A549 (cell line): ENCODE measurements around the gene GATB. TPM values are rescaled to one million over a fixed set of nuclear protein-coding genes. Genes with fewer than 3 reads are reported as not detected.

Experiments used
- ATAC-seq, 2 experiments: fragments of 200-7000 bp in 1 of 2; fragments of >200 bp in 1 of 2; cut with Nextera tagmentation in 1 of 2; cut with Tn5 transposase in 1 of 2; 3 replicates each; pipeline versions ENCODE4 v1.8.0 to v1.9.1; 2018 to 2020; ENCODE audit warnings: mild to moderate bottlenecking in 1 of 2, moderate library complexity in 1 of 2
- CTCF ChIA-PET: fragments of 300-600 bp; sonication (Branson Sonifier 250); formaldehyde crosslinking; extraction: SDS; loops from one replicate; lab custom pipeline; 2021; ENCODE audit warnings: antibody characterized with exemption, inconsistent platforms; lab: Yijun Ruan, JAX
- POLR2A ChIA-PET: fragments of 350-600 bp; formaldehyde crosslinking; extraction: SDS; loops from one replicate; lab custom pipeline; 2021; ENCODE audit warnings: antibody characterized with exemption, inconsistent platforms; lab: Yijun Ruan, JAX
- DNase-seq, 2 experiments: peaks; one replicate each; pipeline versions ENCODE4 v3.0.0 to v3.0.0-alpha.2; 2011 to 2016; ENCODE audit warnings: low read depth in 1 of 2, low spot score in 1 of 2
- FAIRE-seq: peaks from 2 replicates; lab custom pipeline; 2011; peaks lifted over from hg19 to GRCh38; lab: Jason Lieb, UNC
- H3K27ac ChIP-seq, 2 experiments: fragments of >200 bp; sonication (Bioruptor Twin); formaldehyde crosslinking; 3 replicates each; pipeline ENCODE4 v1.5.1; 2016 to 2017
- H3K4me1 ChIP-seq: fragments of >200 bp; sonication (Bioruptor Twin); formaldehyde crosslinking; 3 replicates; pipeline ENCODE4 v1.6.1; 2016
- H3K4me2 ChIP-seq: fragments of >200 bp; sonication (Bioruptor Twin); formaldehyde crosslinking; 3 replicates; pipeline ENCODE4 v1.6.1; 2016
- H3K4me3 ChIP-seq: fragments of >200 bp; sonication (Bioruptor Twin); formaldehyde crosslinking; 3 replicates; pipeline ENCODE4 v1.5.1; 2016
- H3K9me3 ChIP-seq: fragments of >200 bp; sonication (Bioruptor Twin); formaldehyde crosslinking; 3 replicates; pipeline ENCODE4 v1.6.1; 2016
- BHLHE40 ChIP-seq: IDR thresholded peaks from 2 replicates; pipeline ENCODE4 v1.6.1; 2012; ENCODE audit warnings: low read depth, low read length, inconsistent platforms
- CBX2 ChIP-seq: fragments of 200-600 bp; sonication (generic); IDR thresholded peaks from 2 replicates; pipeline ENCODE4 v1.6.1; 2016; ENCODE audit warnings: low read depth, mild to moderate bottlenecking, borderline replicate concordance
- CEBPB ChIP-seq, 2 experiments: fragments of >200 bp in 1 of 2; sonication (Bioruptor Twin) in 1 of 2; formaldehyde crosslinking in 1 of 2; IDR thresholded peaks; 2 replicates each; pipeline ENCODE4 v1.6.1; 2012 to 2016
- EHF ChIP-seq: fragments of 250-450 bp; sonication (Bioruptor Pico); IDR thresholded peaks from 2 replicates; pipeline ENCODE4 v1.5.0; 2020; ENCODE audit warnings: mild to moderate bottlenecking
- EHMT2 ChIP-seq: fragments of 200-600 bp; sonication (generic); IDR thresholded peaks from 2 replicates; pipeline ENCODE4 v1.6.1; 2016; ENCODE audit warnings: antibody characterized with exemption, low read depth, mild to moderate bottlenecking, moderate library complexity
- FOSL2 ChIP-seq, 2 experiments: fragments of 450-650 bp in 1 of 2; fragments of >200 bp in 1 of 2; sonication (Bioruptor Twin) in 1 of 2; formaldehyde crosslinking; IDR thresholded peaks; 2 replicates each; pipeline versions ENCODE4 v1.5.0 to v1.6.1; 2016 to 2020; ENCODE audit warnings: mild to moderate bottlenecking in 1 of 2, moderate library complexity in 1 of 2
- FOXS1 ChIP-seq: fragments of 250-450 bp; sonication (Bioruptor Pico); IDR thresholded peaks from 2 replicates; pipeline ENCODE4 v1.5.0; 2020; ENCODE audit warnings: mild to moderate bottlenecking, moderate library complexity
- GATA3 ChIP-seq: IDR thresholded peaks from 2 replicates; pipeline ENCODE4 v1.6.1; 2012; ENCODE audit warnings: borderline replicate concordance
- HOXB13 ChIP-seq: fragments of 250-450 bp; sonication (Bioruptor Pico); IDR thresholded peaks from 2 replicates; pipeline ENCODE4 v1.5.0; 2020; ENCODE audit warnings: low read depth, mild to moderate bottlenecking, moderate library complexity
- HOXB5 ChIP-seq: fragments of 250-450 bp; sonication (Bioruptor Pico); IDR thresholded peaks from 2 replicates; pipeline ENCODE4 v1.5.0; 2020; ENCODE audit warnings: mild to moderate bottlenecking, moderate library complexity
- KDM5A ChIP-seq: fragments of 200-600 bp; sonication (generic); IDR thresholded peaks from 2 replicates; pipeline ENCODE4 v1.6.1; 2016; ENCODE audit warnings: antibody characterized with exemption, mild to moderate bottlenecking
- MAZ ChIP-seq: fragments of 150-350 bp; IDR thresholded peaks from 2 replicates; pipeline ENCODE4 v1.6.1; 2014; ENCODE audit warnings: antibody characterized with exemption, low read depth, low read length, borderline replicate concordance
- MYC ChIP-seq: IDR thresholded peaks from 2 replicates; pipeline ENCODE4 v1.6.1; 2012; ENCODE audit warnings: mild to moderate bottlenecking, inconsistent platforms, low read length, improper control_type of control experiment, borderline replicate concordance
- RCOR1 ChIP-seq: fragments of 150-350 bp; IDR thresholded peaks from 2 replicates; pipeline ENCODE4 v1.6.1; 2014; ENCODE audit warnings: antibody characterized with exemption, low read length, low read depth
- REST ChIP-seq: fragments of 200-600 bp; sonication (generic); IDR thresholded peaks from 2 replicates; pipeline ENCODE4 v1.6.1; 2016; ENCODE audit warnings: antibody characterized with exemption, mild to moderate bottlenecking, moderate library complexity
- WGBS: methylation state at CpG from one replicate; pipeline ENCODE4 v1.1.6; 2017; ENCODE audit errors: missing lambda C conversion rate; 5-methylcytosine and 5-hydroxymethylcytosine counted together
- polyA plus RNA-seq, 4 experiments: library from polyadenylated mRNA; depleted of rRNA in 3 of 4; stranded (reverse); fragments of >200 nt; fragmentation: RNase III in 1 of 4; extraction: RNeasy Plus Mini Kit Qiagen cat#74134 plus additional on column Dnase treatment in 1 of 4; gene quantifications; 2 replicates in 3 of 4; 3 replicates in 1 of 4; pipeline ENCODE4 v1.2.3, GENCODE V29; 2011 to 2017
- TF ChIP-seq, protein P1 (sequence below): fragments of 450-650 bp; IDR thresholded peaks from 2 replicates; pipeline ENCODE4 v1.6.1; 2014; ENCODE audit warnings: antibody characterized with exemption
- TF ChIP-seq, protein P2 (sequence below): fragments of 250-450 bp; sonication (Bioruptor Pico); IDR thresholded peaks from 2 replicates; pipeline ENCODE4 v1.5.0; 2021; ENCODE audit warnings: mild to moderate bottlenecking, moderate library complexity, borderline replicate concordance

Gene GATB
- polyA plus RNA-seq, 2 of the 4 experiments (the other 2 are of a cell fraction), result 12.1 to 17.8 TPM

DNA sequence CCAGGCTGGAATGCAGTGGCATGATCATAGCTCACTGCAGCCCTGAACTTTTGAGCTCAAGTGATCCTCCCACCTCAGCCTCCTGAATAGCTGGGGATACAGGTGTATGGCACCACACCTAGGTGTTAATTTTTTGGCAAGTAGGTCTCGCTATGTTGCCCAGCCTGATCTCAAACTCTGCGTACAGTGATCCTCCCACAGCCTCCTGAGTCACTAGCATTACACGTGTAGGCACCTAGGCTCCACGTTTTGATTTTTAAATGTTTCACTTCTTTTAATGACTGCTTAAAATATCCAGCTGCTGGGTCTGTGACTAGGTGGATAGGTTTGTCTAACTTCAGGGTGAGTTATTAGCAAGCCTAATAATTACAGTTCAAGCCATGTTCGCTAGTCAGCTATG lies 44.5 kb downstream of the GATB start:
- ATAC-seq (no peak), FAIRE-seq (no peak)
- Histone ChIP-seq H3K4me3 (no peak overlapping the region), H3K4me2 (no peak overlapping the region), H3K9me3 (no peaks in the 10 kb centered on the region), H3K27ac (no peak overlapping the region)
- WGBS, result 61% methylated on average over 5 of the region's 5 CpGs
- POLR2A ChIA-PET, result no interaction called here
- TF ChIP-seq FOSL2 (IDR thresholded peaks at IDR 0.05) (no peak), FOSL2 (CRISPR knock-in tag; IDR thresholded peaks at IDR 0.05) (no peak), KDM5A (no peak), MYC (no peak), EHMT2 (no peak)
- TF ChIP-seq, protein P1, sequence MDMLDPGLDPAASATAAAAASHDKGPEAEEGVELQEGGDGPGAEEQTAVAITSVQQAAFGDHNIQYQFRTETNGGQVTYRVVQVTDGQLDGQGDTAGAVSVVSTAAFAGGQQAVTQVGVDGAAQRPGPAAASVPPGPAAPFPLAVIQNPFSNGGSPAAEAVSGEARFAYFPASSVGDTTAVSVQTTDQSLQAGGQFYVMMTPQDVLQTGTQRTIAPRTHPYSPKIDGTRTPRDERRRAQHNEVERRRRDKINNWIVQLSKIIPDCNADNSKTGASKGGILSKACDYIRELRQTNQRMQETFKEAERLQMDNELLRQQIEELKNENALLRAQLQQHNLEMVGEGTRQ, result no peak
- TF ChIP-seq, all 56 proteins: peak for 0
- CTCF ChIA-PET, result no interaction called here
- no peaks in the 10 kb centered on the region for H3K4me1 ChIP-seq
- DNase-seq, result no peak

DNA sequence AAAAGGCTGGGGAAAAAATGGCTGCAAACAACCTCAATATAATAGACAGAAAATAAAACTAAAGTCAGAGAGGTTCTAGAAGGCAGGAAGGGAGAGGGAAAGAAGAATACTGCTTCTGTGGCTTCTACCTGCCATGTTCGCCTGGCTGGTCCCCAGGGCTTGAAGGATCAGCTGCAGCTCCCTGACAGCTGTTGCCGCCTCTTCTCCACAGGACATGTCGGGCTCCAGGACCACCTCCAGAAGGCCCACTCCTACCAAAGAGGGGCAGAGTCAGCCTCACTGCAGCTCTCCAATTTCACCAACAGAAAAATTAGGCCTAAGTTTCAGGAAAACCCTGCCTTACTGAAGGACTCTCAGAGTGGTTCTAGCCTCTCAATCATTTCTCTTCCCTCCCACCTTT lies 44.9 kb downstream of the GATB start:
- ATAC-seq (no peak), FAIRE-seq (no peak)
- POLR2A ChIA-PET, result no interaction called here
- 80% methylated on average over 3 of the region's 3 CpGs for WGBS
- Histone ChIP-seq H3K27ac (no peak overlapping the region), H3K4me2 (no peak overlapping the region)
- TF ChIP-seq, protein P1, result no peak
- TF ChIP-seq GATA3, result no peak
- TF ChIP-seq HOXB5 (CRISPR knock-in tag), result no peak
- no peak for TF ChIP-seq EHF (CRISPR knock-in tag)
- TF ChIP-seq CBX2, result no peak
- TF ChIP-seq MAZ, result no peak
- TF ChIP-seq, protein P2, sequence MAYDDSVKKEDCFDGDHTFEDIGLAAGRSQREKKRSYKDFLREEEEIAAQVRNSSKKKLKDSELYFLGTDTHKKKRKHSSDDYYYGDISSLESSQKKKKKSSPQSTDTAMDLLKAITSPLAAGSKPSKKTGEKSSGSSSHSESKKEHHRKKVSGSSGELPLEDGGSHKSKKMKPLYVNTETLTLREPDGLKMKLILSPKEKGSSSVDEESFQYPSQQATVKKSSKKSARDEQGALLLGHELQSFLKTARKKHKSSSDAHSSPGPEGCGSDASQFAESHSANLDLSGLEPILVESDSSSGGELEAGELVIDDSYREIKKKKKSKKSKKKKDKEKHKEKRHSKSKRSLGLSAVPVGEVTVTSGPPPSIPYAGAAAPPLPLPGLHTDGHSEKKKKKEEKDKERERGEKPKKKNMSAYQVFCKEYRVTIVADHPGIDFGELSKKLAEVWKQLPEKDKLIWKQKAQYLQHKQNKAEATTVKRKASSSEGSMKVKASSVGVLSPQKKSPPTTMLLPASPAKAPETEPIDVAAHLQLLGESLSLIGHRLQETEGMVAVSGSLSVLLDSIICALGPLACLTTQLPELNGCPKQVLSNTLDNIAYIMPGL (CRISPR knock-in tag), result no peak
- TF ChIP-seq FOXS1, result no peak
- no peak for TF ChIP-seq REST
- TF ChIP-seq BHLHE40, result no peak
- no peak for TF ChIP-seq CEBPB (IDR thresholded peaks at IDR 0.05)
- TF ChIP-seq HOXB13 (CRISPR knock-in tag), result no peak
- no peak for TF ChIP-seq RCOR1
- TF ChIP-seq, all 56 proteins: peak for 0
- CTCF ChIA-PET, result no interaction called here
- Histone ChIP-seq H3K4me3 (no peak overlapping the region), H3K4me1 (no peaks in the 10 kb centered on the region), H3K9me3 (no peaks in the 10 kb centered on the region)
- DNase-seq, result no peak
